Erythroblast (primary cell): ENCODE results near the gene MPRIP.

Experiments used
- GATA1 ChIP-seq: IDR thresholded peaks from 2 replicates; pipeline ENCODE4 v1.6.1; 2011; ENCODE audit warnings: low read depth, mild to moderate bottlenecking, control low read depth, low read length, moderate library complexity
- POLR2A ChIP-seq: IDR thresholded peaks from 2 replicates; pipeline ENCODE4 v1.6.1; 2011; ENCODE audit warnings: mild to moderate bottlenecking, low read length

DNA sequence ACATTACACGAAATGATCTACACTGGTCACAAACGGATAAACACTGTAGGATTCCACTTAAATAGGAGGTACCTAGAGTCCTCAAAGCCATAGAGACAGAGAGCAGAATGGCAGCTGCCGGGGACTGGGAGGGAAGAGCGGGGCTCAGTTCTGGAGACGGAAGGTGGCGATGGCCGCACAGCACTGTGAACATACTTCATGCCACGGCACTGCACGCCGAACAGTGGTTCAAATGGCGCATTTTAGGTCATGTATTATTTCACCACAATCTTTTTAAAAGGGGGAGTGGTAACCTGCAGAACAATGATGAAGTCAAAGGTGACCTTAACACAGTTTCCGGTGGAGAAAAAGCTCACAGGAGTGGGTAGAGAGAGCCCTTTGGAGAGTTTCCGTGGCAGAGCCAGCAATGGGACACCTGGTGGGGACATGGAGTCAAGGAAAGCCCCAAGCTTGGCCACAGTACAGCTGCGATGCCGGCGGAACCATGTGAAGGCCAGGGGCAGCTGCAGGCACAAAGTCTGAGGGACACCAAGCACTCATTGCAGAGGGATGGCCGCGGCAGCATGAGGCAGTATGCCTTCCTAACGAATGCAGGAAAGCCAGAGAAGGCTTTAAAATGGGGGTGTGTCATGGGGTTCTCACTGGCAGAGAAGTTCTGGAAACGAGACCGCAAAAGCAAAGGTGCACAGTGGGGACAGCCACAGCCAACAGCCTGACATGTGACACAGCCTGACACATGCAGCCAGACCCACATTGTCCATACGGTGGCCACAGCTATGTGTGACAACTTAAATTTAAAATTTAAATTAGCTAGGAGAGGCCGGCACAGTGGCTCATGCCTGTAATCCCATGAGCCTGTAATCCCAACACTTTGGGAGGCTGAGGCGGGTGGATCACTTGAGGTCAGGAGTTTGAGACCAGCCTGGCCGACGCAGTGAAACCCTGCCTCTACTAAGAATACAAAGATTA lies 187.4 kb downstream of the MPRIP start:
- TF ChIP-seq POLR2A (no peak), GATA1 (no peak)
